LNCAP (cell line): ENCODE measurements around the gene CLDND2.

Experiments used
- TF ChIP-seq, protein P1 (sequence below): fragments of 450-650 bp; IDR thresholded peaks from 2 replicates; pipeline ENCODE4 v1.5.1; 2017; ENCODE audit warnings: mild to moderate bottlenecking

Gene CLDND2

GRCh38 chr19:51354103-51354741 lies 14.6 kb downstream of the CLDND2 start:
- TF ChIP-seq, protein P1, sequence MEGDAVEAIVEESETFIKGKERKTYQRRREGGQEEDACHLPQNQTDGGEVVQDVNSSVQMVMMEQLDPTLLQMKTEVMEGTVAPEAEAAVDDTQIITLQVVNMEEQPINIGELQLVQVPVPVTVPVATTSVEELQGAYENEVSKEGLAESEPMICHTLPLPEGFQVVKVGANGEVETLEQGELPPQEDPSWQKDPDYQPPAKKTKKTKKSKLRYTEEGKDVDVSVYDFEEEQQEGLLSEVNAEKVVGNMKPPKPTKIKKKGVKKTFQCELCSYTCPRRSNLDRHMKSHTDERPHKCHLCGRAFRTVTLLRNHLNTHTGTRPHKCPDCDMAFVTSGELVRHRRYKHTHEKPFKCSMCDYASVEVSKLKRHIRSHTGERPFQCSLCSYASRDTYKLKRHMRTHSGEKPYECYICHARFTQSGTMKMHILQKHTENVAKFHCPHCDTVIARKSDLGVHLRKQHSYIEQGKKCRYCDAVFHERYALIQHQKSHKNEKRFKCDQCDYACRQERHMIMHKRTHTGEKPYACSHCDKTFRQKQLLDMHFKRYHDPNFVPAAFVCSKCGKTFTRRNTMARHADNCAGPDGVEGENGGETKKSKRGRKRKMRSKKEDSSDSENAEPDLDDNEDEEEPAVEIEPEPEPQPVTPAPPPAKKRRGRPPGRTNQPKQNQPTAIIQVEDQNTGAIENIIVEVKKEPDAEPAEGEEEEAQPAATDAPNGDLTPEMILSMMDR: no peak

- TF ChIP-seq, protein P1: no peak
These were observed 15.9 kb downstream of the CLDND2 start for GRCh38 chr19:51352783-51353360.

DNA sequence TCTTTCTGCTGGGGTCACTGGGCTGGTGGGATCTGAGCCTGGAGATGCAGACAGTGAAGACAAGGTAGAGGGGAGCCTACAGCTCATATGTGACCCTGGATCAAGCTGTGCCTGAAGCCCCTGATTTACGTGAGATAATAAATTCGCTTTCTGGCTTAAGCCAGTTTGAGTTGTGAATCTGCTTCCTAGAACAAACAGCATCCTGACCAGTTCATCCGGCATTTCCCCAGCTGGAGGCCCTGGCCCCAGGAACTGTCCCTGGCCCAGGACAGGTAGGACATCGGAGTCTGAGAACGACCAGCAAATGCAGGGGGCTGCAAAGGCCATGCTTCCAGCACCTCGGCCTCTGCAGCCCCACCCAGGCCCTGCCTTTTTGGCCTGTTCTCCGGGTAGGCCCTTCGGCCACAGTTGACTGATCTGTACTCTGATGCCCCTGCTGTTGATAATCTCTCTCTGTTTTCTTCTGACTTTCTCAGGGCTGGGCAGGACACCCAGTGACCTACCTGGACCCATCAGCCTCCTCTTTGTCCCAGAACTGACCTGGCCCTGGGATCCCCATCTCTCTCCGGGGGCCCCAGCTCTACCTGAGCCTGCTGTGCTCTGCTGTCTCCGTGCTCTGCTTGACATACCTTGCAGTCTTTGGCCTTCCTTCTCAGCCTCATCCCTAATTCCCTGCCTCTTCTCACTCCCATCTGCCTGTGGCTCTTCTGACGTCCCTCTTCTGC lies 17.4 kb downstream of the CLDND2 start:
- TF ChIP-seq, protein P1: no peak

GRCh38 chr19:51347209-51347928 lies 21.4 kb downstream of the CLDND2 start:
- TF ChIP-seq, protein P1: no peak

- TF ChIP-seq, protein P1: no peak
These were observed 22.1 kb downstream of the CLDND2 start for GRCh38 chr19:51346742-51347141.

DNA sequence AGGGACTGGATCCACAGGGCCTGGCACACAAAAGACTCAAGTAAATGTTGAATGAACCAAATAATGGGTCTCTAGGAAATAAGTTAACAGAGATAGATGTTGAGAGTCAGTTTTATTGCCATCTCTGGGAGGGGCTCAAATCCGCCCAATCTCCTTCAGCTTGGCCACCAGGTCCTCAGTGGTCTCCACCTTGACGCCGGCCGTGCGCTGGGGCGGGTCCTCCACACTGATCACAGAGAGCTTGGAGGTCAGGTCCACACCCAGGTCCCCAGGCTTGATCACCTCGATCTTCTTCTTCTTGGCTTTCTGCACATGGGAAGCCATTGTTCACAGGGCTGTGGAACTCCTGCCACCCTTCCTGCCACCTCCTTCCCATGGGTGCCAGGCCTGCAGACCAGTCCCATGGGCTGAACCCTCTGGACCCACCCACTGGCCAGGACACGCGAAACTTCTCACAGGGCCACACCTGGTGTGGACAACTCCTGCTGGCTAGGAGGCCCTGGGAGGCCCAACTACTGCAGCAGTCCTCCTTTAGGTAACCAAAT lies 23.7 kb downstream of the CLDND2 start:
- TF ChIP-seq, protein P1: no peak
